NCI-H1092 (cell line): Measurements from ENCODE around the gene EVPLL.
A peak's percentile ranks its signal among the peaks of the same experiment; 100 is the strongest.
"Not testable (repeated sequence)": the region's sequence is repeated elsewhere in the genome, so short reads cannot be mapped to it uniquely, and the experiment has no call there.

Experiments used
- DNase-seq: peaks from one replicate; lab custom pipeline; 2025; lab: John Stamatoyannopoulos, UW

EVPLL gene

GRCh38 chr17:18377437-18378204, at the start of gene EVPLL:
Gene EVPLL (plus strand): TSS chr17:18377778. CDS start chr17:18380938, 3,160 bp downstream.
- DNase-seq, result no peak

GRCh38 chr17:18328643-18329204, 48.9 kb upstream of the EVPLL start:
- DNase-seq, result no peak

- DNase-seq, result no peak
Observed at GRCh38 chr17:18331879-18332278, 45.7 kb upstream of the EVPLL start.

- no peak for DNase-seq
Observed at GRCh38 chr17:18332909-18333489, 44.6 kb upstream of the EVPLL start.

GRCh38 chr17:18338158-18338557, 39.4 kb upstream of the EVPLL start:
- DNase-seq, result not testable (repeated sequence)

GRCh38 chr17:18339933-18340332, 37.6 kb upstream of the EVPLL start:
- DNase-seq, result no peak

GRCh38 chr17:18344021-18344420, 33.6 kb upstream of the EVPLL start:
- no peak for DNase-seq

- DNase-seq, result no peak
Observed at GRCh38 chr17:18353541-18353940, 24.0 kb upstream of the EVPLL start.

GRCh38 chr17:18356624-18357023, 21.0 kb upstream of the EVPLL start:
- no peak for DNase-seq

- DNase-seq, result no peak
Observed at GRCh38 chr17:18360518-18360917, 17.1 kb upstream of the EVPLL start.

GRCh38 chr17:18361837-18362697, 15.5 kb upstream of the EVPLL start:
- no peak for DNase-seq

- no peak for DNase-seq
Observed at GRCh38 chr17:18362698-18363100, 14.9 kb upstream of the EVPLL start.

- DNase-seq, result peak; percentile 77
Observed at GRCh38 chr17:18363101-18364049, 14.2 kb upstream of the EVPLL start, which contains the start of gene SHMT1. Gene SHMT1 (minus strand): TSS chr17:18363550. CDS start chr17:18355981, 7,569 bp downstream.

- DNase-seq, result no peak
Observed at GRCh38 chr17:18364166-18364565, 13.4 kb upstream of the EVPLL start.

- DNase-seq, result no peak
Observed at GRCh38 chr17:18368946-18369345, 8.6 kb upstream of the EVPLL start.

- no peak for DNase-seq
Observed at GRCh38 chr17:18370761-18371160, 6.8 kb upstream of the EVPLL start.

GRCh38 chr17:18371455-18371854, 6.1 kb upstream of the EVPLL start:
- DNase-seq, result no peak

GRCh38 chr17:18373181-18373580, 4.4 kb upstream of the EVPLL start:
- not testable (repeated sequence) for DNase-seq

- DNase-seq, result no peak
Observed at GRCh38 chr17:18374216-18374615, 3.4 kb upstream of the EVPLL start.

GRCh38 chr17:18378205-18378505, 577 bp downstream of the EVPLL start:
- DNase-seq, result no peak

GRCh38 chr17:18378614-18379013, 1.0 kb downstream of the EVPLL start:
- not testable (repeated sequence) for DNase-seq
